Ovary (tissue), 9 donors: ENCODE data around the gene TMEM52B. TPM values are rescaled to one million over a fixed set of nuclear protein-coding genes. Genes with fewer than 3 reads are reported as not detected.
"Not testable (repeated sequence)": the region's sequence is repeated elsewhere in the genome, so short reads cannot be mapped to it uniquely, and the experiment has no call there.

Experiments used
- DNase-seq, 5 donors: peaks; one replicate each; pipeline ENCODE4 v3.0.0-alpha.2; 2019 to 2020
- H3K27ac ChIP-seq, 2 donors: fragments of 200-600 bp; one replicate each; pipeline versions ENCODE4 v1.5.1 to v1.8.0; 2019 to 2022
- H3K27me3 ChIP-seq: fragments of 200-600 bp; one replicate; pipeline ENCODE4 v1.8.0; 2022
- H3K36me3 ChIP-seq: fragments of 200-600 bp; sonication (generic); one replicate; pipeline ENCODE4 v1.5.1; 2019
- H3K4me1 ChIP-seq: one replicate; pipeline ENCODE4 v1.8.1; 2013; ENCODE audit warnings: mild to moderate bottlenecking, moderate library complexity; ENCODE audit not compliant: insufficient read depth
- H3K4me3 ChIP-seq: fragments of 200-600 bp; sonication (generic); one replicate; pipeline ENCODE4 v1.5.1; 2017
- H3K9me3 ChIP-seq, 2 donors: fragments of 200-600 bp in 1 of 2; sonication (generic) in 1 of 2; one replicate each; pipeline versions ENCODE4 v1.5.1 to v1.8.1; 2013 to 2019; ENCODE audit warnings: mild to moderate bottlenecking in 1 of 2, moderate library complexity in 1 of 2
- EP300 ChIP-seq: sonication (generic); formaldehyde crosslinking; IDR thresholded peaks from one replicate; pipeline ENCODE4 v1.6.1; 2017; ENCODE audit warnings: antibody characterized with exemption
- POLR2A ChIP-seq: fragments of 450-650 bp; IDR thresholded peaks from one replicate; pipeline ENCODE4 v1.6.1; 2017; ENCODE audit warnings: antibody characterized with exemption, mild to moderate bottlenecking, moderate library complexity
- WGBS, 3 donors: extraction: QIAGEN DNeasy Blood & Tissue Kit in 1 of 3; methylation state at CpG; one replicate each; pipeline versions ENCODE4 v1.1.5 to v1.1.7; 2013 to 2017; 5-methylcytosine and 5-hydroxymethylcytosine counted together
- intact Hi-C, 4 donors: fragments of 100-400 bp; cut with DNase I; formaldehyde crosslinking; loops; one replicate each; pipeline versions ENCODE4 v1.11.0 to v1.15.1; 2022 to 2023
- polyA plus RNA-seq, 2 donors: library from polyadenylated mRNA; stranded (reverse); fragments of 200-250 nt in 1 of 2; fragments of 350-450 nt in 1 of 2; fragmentation: Illumina TruSeq in 1 of 2; extraction: RNeasy Lipid Tissue Mini Kit (QIAGEN cat#74804) in 1 of 2; gene quantifications; one replicate each; pipeline ENCODE4 v1.2.3, GENCODE V29; 2013 to 2014
- total RNA-seq, 7 donors: library from RNA; depleted of rRNA in 2 of 7; stranded (reverse); fragments of >200 nt in 2 of 7; fragmentation: NEBNext Ultra II Directional in 3 of 7; extraction: Animal tissue kit (Norgen Biotek cat#: 25700) in 3 of 7; gene quantifications; one replicate each; pipeline versions ENCODE4 v1.1.0 to v1.2.4, GENCODE V29; 2016 to 2023
- TF ChIP-seq, protein P1 (sequence below), 3 donors: fragments of 450-650 bp in 2 of 3; fragments of 200-600 bp in 1 of 3; IDR thresholded peaks; one replicate each; pipeline versions ENCODE4 v1.5.1 to v1.8.0; 2016 to 2022; ENCODE audit warnings: antibody characterized with exemption in 3 of 3, mild to moderate bottlenecking in 1 of 3
- donor health status: DM: no; HTN: no; CAD: no; lungs with moderate emphysema.
- donor health status: DM: no; HTN: no; CAD: no.
- donor health status: Bipolar disorder and iron deficiency.
- donor health status: DM: yes; HTN: yes; CAD: no.
- donor health status: DM: no; HTN: no; CAD: no.
- donor health status: DM: yes; HTN: yes; CAD: no.

TMEM52B gene
- total and polyA plus RNA-seq, 9 donors: 0.04 to 0.69 (median 0.09) TPM; not detected in 5

GRCh38 chr12:10182354-10183049, 3.7 kb downstream of the TMEM52B start:
- intact Hi-C loops: no loop called here
- 63 to 71% (median 68%) methylated on average over 5 of the region's 5 CpGs for WGBS, 3 donors
- H3K27ac ChIP-seq: no peak overlapping the region

DNA sequence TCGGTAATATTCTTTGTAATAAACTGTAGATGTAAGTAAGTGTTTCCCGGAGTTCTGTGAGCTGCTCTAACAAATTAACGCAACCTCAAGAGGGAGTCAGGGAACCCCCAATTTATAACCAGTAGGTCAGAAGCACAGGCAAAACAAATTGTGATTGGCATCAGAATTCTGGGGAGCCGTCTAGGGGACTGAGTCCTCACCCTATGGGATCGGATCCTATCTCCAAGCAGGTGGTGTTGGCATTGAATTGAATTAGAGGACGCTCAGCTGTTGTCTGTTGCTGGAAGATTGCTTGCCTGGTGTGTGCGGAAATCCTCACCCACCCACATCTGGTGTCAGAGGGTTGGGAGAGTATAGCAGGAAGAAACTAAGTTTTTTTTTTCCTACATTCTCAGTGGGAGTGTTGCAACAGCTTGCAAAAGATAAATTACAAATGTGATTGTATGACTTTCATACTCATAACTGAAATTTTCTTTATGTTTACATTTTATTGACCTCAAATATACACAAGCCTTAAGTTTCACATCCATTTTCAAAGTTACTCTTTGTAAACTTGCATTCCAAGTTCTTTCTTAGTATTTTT, 5.5 kb downstream of the TMEM52B start:
- Histone ChIP-seq H3K27me3 (no peaks in the 10 kb centered on the region), H3K36me3 (no peaks in the 10 kb centered on the region), H3K4me3 (no peak overlapping the region), H3K27ac (no peak overlapping the region), H3K4me1 (no peaks in the 10 kb centered on the region), H3K9me3 (no peaks in the 10 kb centered on the region)
- 7 to 23% (median 7%) methylated on average over 7 of the region's 7 CpGs for WGBS, 3 donors
- no peak for DNase-seq
- intact Hi-C loops: no loop called here
- TF ChIP-seq POLR2A: no peak

More at GRCh38 chr12:10182354-10183049, 3.7 kb downstream of the TMEM52B start:
- DNase-seq: no peak
- Histone ChIP-seq H3K4me3 (no peak overlapping the region), H3K9me3 (no peaks in the 10 kb centered on the region), H3K36me3 (no peaks in the 10 kb centered on the region), H3K27me3 (no peaks in the 10 kb centered on the region), H3K4me1 (no peaks in the 10 kb centered on the region)
- no peak for TF ChIP-seq EP300
- TF ChIP-seq POLR2A: no peak
- TF ChIP-seq, protein P1, sequence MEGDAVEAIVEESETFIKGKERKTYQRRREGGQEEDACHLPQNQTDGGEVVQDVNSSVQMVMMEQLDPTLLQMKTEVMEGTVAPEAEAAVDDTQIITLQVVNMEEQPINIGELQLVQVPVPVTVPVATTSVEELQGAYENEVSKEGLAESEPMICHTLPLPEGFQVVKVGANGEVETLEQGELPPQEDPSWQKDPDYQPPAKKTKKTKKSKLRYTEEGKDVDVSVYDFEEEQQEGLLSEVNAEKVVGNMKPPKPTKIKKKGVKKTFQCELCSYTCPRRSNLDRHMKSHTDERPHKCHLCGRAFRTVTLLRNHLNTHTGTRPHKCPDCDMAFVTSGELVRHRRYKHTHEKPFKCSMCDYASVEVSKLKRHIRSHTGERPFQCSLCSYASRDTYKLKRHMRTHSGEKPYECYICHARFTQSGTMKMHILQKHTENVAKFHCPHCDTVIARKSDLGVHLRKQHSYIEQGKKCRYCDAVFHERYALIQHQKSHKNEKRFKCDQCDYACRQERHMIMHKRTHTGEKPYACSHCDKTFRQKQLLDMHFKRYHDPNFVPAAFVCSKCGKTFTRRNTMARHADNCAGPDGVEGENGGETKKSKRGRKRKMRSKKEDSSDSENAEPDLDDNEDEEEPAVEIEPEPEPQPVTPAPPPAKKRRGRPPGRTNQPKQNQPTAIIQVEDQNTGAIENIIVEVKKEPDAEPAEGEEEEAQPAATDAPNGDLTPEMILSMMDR (IDR thresholded peaks at IDR 0.05): no peak

- no peaks in the 10 kb centered on the region for H3K36me3 ChIP-seq
- no peak overlapping the region for H3K27ac ChIP-seq
- TF ChIP-seq, protein P1 (IDR thresholded peaks at IDR 0.05): no peak
- TF ChIP-seq POLR2A: no peak
- no peak for TF ChIP-seq EP300
- intact Hi-C loops: no loop called here
- H3K27me3 ChIP-seq: no peaks in the 10 kb centered on the region
- no peak overlapping the region for H3K4me3 ChIP-seq
- H3K4me1 ChIP-seq: no peaks in the 10 kb centered on the region
- H3K9me3 ChIP-seq: no peaks in the 10 kb centered on the region
- no peak for DNase-seq
- 66 to 77% (median 68%) methylated on average over 11 of the region's 11 CpGs for WGBS, 3 donors
Observed at GRCh38 chr12:10186299-10186698, 7.5 kb downstream of the TMEM52B start.

GRCh38 chr12:10186958-10187357, 8.1 kb downstream of the TMEM52B start:
- WGBS, 3 donors: 83 to 90% (median 87%) methylated on average over 6 of the region's 6 CpGs
- intact Hi-C loops, H3K36me3 ChIP-seq, DNase-seq, H3K9me3 ChIP-seq, H3K27me3 ChIP-seq, H3K27ac ChIP-seq, H3K4me1 ChIP-seq, H3K4me3 ChIP-seq: not testable (repeated sequence)

- peak in 4 of 5 donors; percentile 23 to 59 (median 42) for DNase-seq
- TF ChIP-seq, protein P1 (IDR thresholded peaks at IDR 0.05): no peak
- TF ChIP-seq EP300 (no peak), POLR2A (no peak)
- Histone ChIP-seq H3K27ac (peak overlapping the region in 1 of 2 donors; percentile 30), H3K4me1 (no peaks in the 10 kb centered on the region), H3K27me3 (no peaks in the 10 kb centered on the region), H3K4me3 (no peak overlapping the region), H3K36me3 (no peaks in the 10 kb centered on the region), H3K9me3 (no peaks in the 10 kb centered on the region)
- intact Hi-C loops: no loop called here
- 14 to 17% (median 17%) methylated on average over 5 of the region's 5 CpGs for WGBS, 3 donors
Observed at GRCh38 chr12:10189653-10190052, 10.8 kb downstream of the TMEM52B start.
